HCT116 (cell line): ENCODE measurements around the gene OR2T34. TPM values are rescaled to one million over a fixed set of nuclear protein-coding genes. Genes with fewer than 3 reads are reported as not detected.
"Not testable (repeated sequence)": the region's sequence is repeated elsewhere in the genome, so short reads cannot be mapped to it uniquely, and the experiment has no call there.

Source experiments
- ATAC-seq: fragments of 200-7000 bp; cut with Tn5 transposase; 2 replicates; pipeline ENCODE4 v1.9.1; 2020; ENCODE audit warnings: mild to moderate bottlenecking, moderate library complexity
- Bru-seq: library from RNA; stranded (reverse); fragments of 400-500 nt; gene quantifications from one replicate; lab custom pipeline; 2021; lab: Mats Ljungman, UMichigan
- BruChase-seq, 2 experiments: library from RNA; stranded (reverse); fragments of 400-500 nt; gene quantifications; one replicate each; lab custom pipeline; 2021; lab: Mats Ljungman, UMichigan
- BruUV-seq: library from RNA; stranded (reverse); fragments of 400-500 nt; replicated peaks from 2 replicates; lab custom pipeline; 2021; lab: Mats Ljungman, UMichigan
- CTCF ChIA-PET: fragments of 300-600 bp; sonication (Branson Sonifier 250); formaldehyde crosslinking; loops from one replicate; lab custom pipeline; 2021; ENCODE audit warnings: antibody characterized with exemption; lab: Charles Lee
- POLR2A ChIA-PET: fragments of 300-600, 350-600 bp; sonication (Branson Sonifier 250); formaldehyde crosslinking; loops from one replicate; lab custom pipeline; 2021; ENCODE audit warnings: antibody characterized with exemption; lab: Charles Lee
- RAD21 ChIA-PET, 2 experiments: fragments of 300-600 bp; sonication (Branson Sonifier 250); formaldehyde crosslinking; loops; one replicate each; lab custom pipeline; 2023; ENCODE audit warnings: low total read pairs in 2 of 2; ENCODE audit not compliant: uncharacterized antibody in 2 of 2, unreplicated experiment in 2 of 2, low non-redundant PET in 1 of 2; lab: Charles Lee
- DNase-seq: peaks from one replicate; pipeline ENCODE4 v3.0.0-alpha.2; 2010; ENCODE audit warnings: low read depth, low spot score
- H2AFZ ChIP-seq: fragments of 200-600 bp; shearing (Covaris generic), sonication (generic); 2 replicates; pipeline ENCODE4 v1.6.1; 2017; ENCODE audit warnings: low read depth, mixed run types, mixed read lengths, antibody characterized with exemption, low read length; ENCODE audit not compliant: poor library complexity, severe bottlenecking
- H3K27ac ChIP-seq: 2 replicates; pipeline ENCODE4 v1.5.1; 2012; ENCODE audit warnings: low read depth, low read length
- H3K27me3 ChIP-seq: fragments of 200-600 bp; sonication (generic); 2 replicates; pipeline ENCODE4 v1.6.1; 2016; ENCODE audit warnings: mixed run types, low read length, mixed read lengths; ENCODE audit not compliant: insufficient read depth
- H3K36me3 ChIP-seq, 2 experiments: fragments of 200-500 bp in 1 of 2; fragments of 200-600 bp in 1 of 2; sonication (Bioruptor generic) in 1 of 2; sonication (generic) in 1 of 2; 2 replicates each; pipeline versions ENCODE4 v1.5.1 to v1.6.1; 2014 to 2016; ENCODE audit warnings: low read length in 2 of 2, inconsistent platforms in 1 of 2, mixed read lengths in 1 of 2, mixed run types in 1 of 2; ENCODE audit not compliant: insufficient read depth in 2 of 2, control insufficient read depth in 1 of 2
- H3K4me1 ChIP-seq, 2 experiments: fragments of 200-600 bp in 1 of 2; sonication (generic) in 1 of 2; 2 replicates each; pipeline versions ENCODE4 v1.5.1 to v1.6.1; 2012 to 2017; ENCODE audit warnings: low read length in 2 of 2, inconsistent platforms in 1 of 2, mild to moderate bottlenecking in 1 of 2, mixed read lengths in 1 of 2, mixed run types in 1 of 2, moderate library complexity in 1 of 2; ENCODE audit not compliant: insufficient read depth in 2 of 2, control insufficient read depth in 1 of 2
- H3K4me2 ChIP-seq: fragments of 200-600 bp; sonication (generic); 2 replicates; pipeline ENCODE4 v1.6.1; 2017; ENCODE audit warnings: mixed run types, low read length, mixed read lengths
- H3K4me3 ChIP-seq, 2 experiments: fragments of 200-600 bp in 1 of 2; sonication (generic) in 1 of 2; replicated peaks in 1 of 2; 2 replicates each; pipeline ENCODE4 v1.5.1; 2011 to 2016; ENCODE audit warnings: low read length in 2 of 2, control low read depth in 1 of 2, low read depth in 1 of 2, mild to moderate bottlenecking in 1 of 2, mixed read lengths in 1 of 2, mixed run types in 1 of 2
- H3K79me2 ChIP-seq: fragments of 200-600 bp; sonication (generic); 2 replicates; pipeline ENCODE4 v1.6.1; 2017; ENCODE audit warnings: mild to moderate bottlenecking, mixed run types, low read length, moderate library complexity, mixed read lengths; ENCODE audit not compliant: insufficient read depth
- H3K9ac ChIP-seq: fragments of 200-600 bp; sonication (generic); 2 replicates; pipeline ENCODE4 v1.6.1; 2016; ENCODE audit warnings: low read length, mixed read lengths
- H3K9me2 ChIP-seq: fragments of 200-600 bp; sonication (generic), shearing (Covaris generic); 2 replicates; pipeline ENCODE4 v1.6.1; 2017; ENCODE audit warnings: mixed run types, mild to moderate bottlenecking, moderate library complexity; ENCODE audit not compliant: insufficient read depth
- H3K9me3 ChIP-seq, 2 experiments: fragments of 200-500 bp in 1 of 2; fragments of 200-600 bp in 1 of 2; sonication (Bioruptor generic) in 1 of 2; sonication (generic) in 1 of 2; 2 replicates each; pipeline ENCODE4 v1.6.1; 2014 to 2017; ENCODE audit warnings: low read length in 2 of 2, mixed read lengths in 2 of 2, inconsistent platforms in 1 of 2, low read depth in 1 of 2, mild to moderate bottlenecking in 1 of 2, mixed run types in 1 of 2, moderate library complexity in 1 of 2; ENCODE audit not compliant: control insufficient read depth in 1 of 2, insufficient read depth in 1 of 2
- H4K20me1 ChIP-seq: fragments of 200-600 bp; sonication (generic), shearing (Covaris generic); 2 replicates; pipeline ENCODE4 v1.6.1; 2017; ENCODE audit warnings: mixed run types, mild to moderate bottlenecking, moderate library complexity; ENCODE audit not compliant: insufficient read depth
- ATF3 ChIP-seq: IDR thresholded peaks from 2 replicates; pipeline ENCODE4 v1.6.1; 2012
- CBX3 ChIP-seq: IDR thresholded peaks from 2 replicates; pipeline ENCODE4 v1.6.1; 2012; ENCODE audit warnings: low read depth
- CEBPB ChIP-seq: IDR thresholded peaks from 2 replicates; pipeline ENCODE4 v1.6.1; 2012; ENCODE audit warnings: low read depth
- CTCF ChIP-seq, 3 experiments: fragments of 200-600 bp in 1 of 3; sonication (generic) in 1 of 3; IDR thresholded peaks in 2 of 3; conservative IDR thresholded peaks in 1 of 3; 2 replicates each; pipeline ENCODE4 v1.5.1; 2012 to 2017; ENCODE audit warnings: low read depth in 2 of 3, low read length in 2 of 3, antibody characterized with exemption in 1 of 3, borderline replicate concordance in 1 of 3, control low read depth in 1 of 3, mild to moderate bottlenecking in 1 of 3, mixed read lengths in 1 of 3, mixed run types in 1 of 3, moderate library complexity in 1 of 3; ENCODE audit not compliant: insufficient read depth in 1 of 3
- EZH2phosphoT487 ChIP-seq: fragments of 200-600 bp; IDR thresholded peaks from 2 replicates; pipeline ENCODE4 v1.6.1; 2018; ENCODE audit warnings: antibody characterized with exemption, borderline replicate concordance
- MAX ChIP-seq: IDR thresholded peaks from 2 replicates; pipeline ENCODE4 v1.6.1; 2012
- POLR2AphosphoS5 ChIP-seq: IDR thresholded peaks from 2 replicates; pipeline ENCODE4 v1.6.1; 2011; ENCODE audit warnings: mild to moderate bottlenecking, low read depth, low read length, moderate library complexity
- RAD21 ChIP-seq: IDR thresholded peaks from 2 replicates; pipeline ENCODE4 v1.6.1; 2012; ENCODE audit warnings: low read depth, mild to moderate bottlenecking
- REST ChIP-seq: IDR thresholded peaks from 2 replicates; pipeline ENCODE4 v1.6.1; 2012; ENCODE audit warnings: low read depth
- SIN3A ChIP-seq: IDR thresholded peaks from 2 replicates; pipeline ENCODE4 v1.6.1; 2012; ENCODE audit warnings: low read depth
- SP1 ChIP-seq: IDR thresholded peaks from 2 replicates; pipeline ENCODE4 v1.6.1; 2012; ENCODE audit warnings: low read depth
- SRF ChIP-seq: IDR thresholded peaks from 2 replicates; pipeline ENCODE4 v1.6.1; 2012; ENCODE audit warnings: low read depth
- TCF7L2 ChIP-seq: IDR thresholded peaks from 2 replicates; pipeline ENCODE4 v1.7.0; 2011; ENCODE audit warnings: borderline replicate concordance, inconsistent platforms; ENCODE audit not compliant: insufficient read depth, insufficient read length; ENCODE audit errors: extremely low read depth
- ZFX ChIP-seq: fragments of 450-650 bp; IDR thresholded peaks from 2 replicates; pipeline ENCODE4 v1.6.1; 2017
- ZNF274 ChIP-seq: fragments of 200-500 bp; sonication (Bioruptor generic); IDR thresholded peaks from 2 replicates; pipeline ENCODE4 v1.6.1; 2014; ENCODE audit warnings: mild to moderate bottlenecking, low read depth, low read length, inconsistent platforms
- intact Hi-C: fragments of 100-400 bp; cut with micrococcal nuclease; formaldehyde crosslinking; loops from 2 replicates; pipeline ENCODE4 v1.10.0; 2022
- long read RNA-seq: library from polyadenylated mRNA; unstranded; transcript quantifications from one replicate; pipeline ENCODE4 v2.0.0, GENCODE V29; 2021; ENCODE audit not compliant: unreplicated experiment
- polyA plus RNA-seq: library from polyadenylated mRNA; unstranded; fragments of >200 nt; gene quantifications from 2 replicates; pipeline ENCODE4 v1.2.1, GENCODE V29; 2012; ENCODE audit warnings: missing spikeins
- total RNA-seq: library from RNA; stranded (reverse); gene quantifications from one replicate; pipeline ENCODE4 v1.2.1, GENCODE V29; 2021; ENCODE audit not compliant: unreplicated experiment

OR2T34 gene
- not detected for total RNA-seq
- polyA plus RNA-seq, result not detected in 2 replicates
- not detected for Bru-seq, nascent RNA
- BruChase-seq, experiment 1, labeled RNA remaining after a 6-hour chase, result not detected
- not detected for BruChase-seq, experiment 2, labeled RNA remaining after a 2-hour chase
- long read RNA-seq, result 0 reads

GRCh38 chr1:248574657-248575056 lies at the start of gene OR2T34:
Gene OR2T34 (minus strand): TSS chr1:248574757. CDS start chr1:248574757, 0 bp downstream.
- H3K79me2 ChIP-seq, H3K27me3 ChIP-seq, H3K9me2 ChIP-seq, H2AFZ ChIP-seq, H3K9me3 ChIP-seq, H3K36me3 ChIP-seq, BruUV-seq, H3K9ac ChIP-seq, CTCF ChIA-PET, H4K20me1 ChIP-seq, DNase-seq, intact Hi-C loops, H3K27ac ChIP-seq, H3K4me3 ChIP-seq, H3K4me1 ChIP-seq, H3K4me2 ChIP-seq, RAD21 ChIA-PET, ATAC-seq, POLR2A ChIA-PET: not testable (repeated sequence)

- H3K36me3 ChIP-seq, result no peaks in the 10 kb centered on the region
- CTCF ChIA-PET, result no interaction called here
- ATAC-seq, result peak; percentile 79
Observed at GRCh38 chr1:248622570-248623001, 48.0 kb upstream of the OR2T34 start.

More at GRCh38 chr1:248622570-248623001, 48.0 kb upstream of the OR2T34 start:
- Histone ChIP-seq H3K27ac (no peak overlapping the region), H3K4me2 (no peak overlapping the region), H3K4me3 (no peak overlapping the region), H3K79me2 (no peaks in the 10 kb centered on the region), H3K9me3 (no peaks in the 10 kb centered on the region), H3K27me3 (no peaks in the 10 kb centered on the region), H3K9me2 (no peaks in the 10 kb centered on the region), H3K4me1 (no peaks in the 10 kb centered on the region), H3K9ac (no peak overlapping the region), H2AFZ (no peak overlapping the region), H4K20me1 (no peaks in the 10 kb centered on the region)
- TF ChIP-seq SP1 (no peak), REST (no peak), CBX3 (no peak), SIN3A (no peak), POLR2AphosphoS5 (no peak), ATF3 (no peak), EZH2phosphoT487 (no peak), ZNF274 (no peak), CEBPB (no peak), MAX (no peak), CTCF (IDR thresholded peaks at IDR 0.05 in 2 of 3, conservative IDR thresholded peaks at IDR 0.05 in 1 of 3; ENCODE audit: borderline replicate concordance in 1 of 3, insufficient read depth in 1 of 3, low read depth in 2 of 3, low read length in 2 of 3) (peak; percentile 38 to 59 (median 52); a peak in 5 of 6 replicates), ZFX (no peak), SRF (no peak), TCF7L2 (no peak), RAD21 (peak; percentile 67)
- ChIA-PET RAD21 (no interaction called here), POLR2A (no interaction called here)
- peak; percentile 6 for DNase-seq
- intact Hi-C loops, result loop anchor here (1.0 to 5.0 kb wide), 2 partner anchors 65 to 185 kb away; no protein-coding TSS in a partner anchor
- BruUV-seq, result no TSS peak
